Lower leg skin (tissue), 3 donors: ENCODE results near the gene IL21.

ENCODE experiments used
- CTCF ChIP-seq, 3 donors: fragments of 450-650 bp; IDR thresholded peaks; one replicate each; pipeline ENCODE4 v1.5.1; 2016; ENCODE audit warnings: antibody characterized with exemption in 3 of 3, mild to moderate bottlenecking in 3 of 3, moderate library complexity in 2 of 3
- POLR2A ChIP-seq, 2 donors: fragments of 450-650 bp; IDR thresholded peaks; one replicate each; pipeline ENCODE4 v1.6.1; 2016 to 2017; ENCODE audit warnings: antibody characterized with exemption in 2 of 2, mild to moderate bottlenecking in 1 of 2, moderate library complexity in 1 of 2

- TF ChIP-seq CTCF (IDR thresholded peaks at IDR 0.05): no peak
- no peak for TF ChIP-seq POLR2A (IDR thresholded peaks at IDR 0.05)
These were observed 2.8 kb upstream of the IL21 start for GRCh38 chr4:122623637-122624166.
